Activated T-cell treated with anti-CD3 and anti-CD28 coated beads for 1 hour (primary cell): ENCODE results near the gene TLX2.
"Not testable (repeated sequence)": the region's sequence is repeated elsewhere in the genome, so short reads cannot be mapped to it uniquely, and the experiment has no call there.

Source experiments
- DNase-seq: peaks from one replicate; pipeline ENCODE4 v3.0.0-alpha.2; 2020; ENCODE audit warnings: low read depth

The TLX2 gene

DNA sequence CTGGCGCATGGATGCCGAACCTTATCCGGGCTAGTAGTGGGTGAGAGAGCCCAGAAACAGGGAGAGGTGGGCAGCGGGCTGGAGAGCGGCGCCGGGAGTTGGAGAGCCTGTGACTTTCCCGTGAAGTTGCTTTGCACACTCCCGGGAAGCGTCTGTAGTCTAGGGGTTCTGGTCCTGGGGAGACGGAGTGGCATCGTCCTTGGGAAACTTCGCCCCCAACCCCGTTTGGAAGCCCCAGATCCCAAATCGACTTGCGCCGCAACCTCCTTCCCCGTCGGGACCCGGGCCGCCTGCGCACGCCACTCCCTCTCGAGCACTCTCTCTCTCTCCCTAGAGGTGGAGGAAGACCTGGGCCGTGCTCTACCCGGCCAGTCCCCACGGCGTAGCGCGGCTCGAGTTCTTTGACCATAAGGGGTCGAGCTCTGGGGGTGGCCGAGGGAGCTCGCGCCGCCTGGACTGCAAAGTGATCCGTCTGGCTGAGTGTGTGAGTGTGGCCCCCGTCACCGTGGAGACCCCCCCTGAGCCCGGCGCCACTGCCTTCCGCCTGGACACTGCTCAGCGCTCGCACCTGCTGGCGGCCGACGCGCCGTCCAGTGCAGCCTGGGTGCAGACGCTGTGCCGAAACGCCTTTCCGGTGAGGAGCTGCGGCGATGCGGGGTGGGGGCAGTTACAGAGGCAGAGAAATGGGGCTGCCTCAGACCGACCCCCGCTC is 40.7 kb downstream of the TLX2 start:
- peak; percentile 28 for DNase-seq

- DNase-seq = no peak
Observed at GRCh38 chr2:74555610-74556103, 41.4 kb downstream of the TLX2 start.

DNA sequence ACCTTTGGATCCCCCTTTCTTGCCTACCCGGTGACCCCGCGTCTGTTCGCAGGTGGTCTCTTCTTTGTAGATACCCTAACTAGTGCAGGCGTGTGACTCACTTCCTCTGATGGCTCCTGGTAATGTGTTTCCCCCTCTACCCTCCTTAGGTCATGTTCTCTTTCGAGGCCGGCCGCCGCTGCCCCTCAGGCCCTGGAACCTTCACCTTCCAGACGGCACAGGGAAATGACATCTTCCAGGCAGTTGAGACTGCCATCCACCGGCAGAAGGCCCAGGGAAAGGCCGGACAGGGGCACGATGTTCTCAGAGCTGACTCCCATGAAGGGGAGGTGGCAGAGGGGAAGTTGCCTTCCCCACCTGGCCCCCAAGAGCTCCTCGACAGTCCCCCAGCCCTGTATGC is 41.9 kb downstream of the TLX2 start:
- DNase-seq = no peak

DNA sequence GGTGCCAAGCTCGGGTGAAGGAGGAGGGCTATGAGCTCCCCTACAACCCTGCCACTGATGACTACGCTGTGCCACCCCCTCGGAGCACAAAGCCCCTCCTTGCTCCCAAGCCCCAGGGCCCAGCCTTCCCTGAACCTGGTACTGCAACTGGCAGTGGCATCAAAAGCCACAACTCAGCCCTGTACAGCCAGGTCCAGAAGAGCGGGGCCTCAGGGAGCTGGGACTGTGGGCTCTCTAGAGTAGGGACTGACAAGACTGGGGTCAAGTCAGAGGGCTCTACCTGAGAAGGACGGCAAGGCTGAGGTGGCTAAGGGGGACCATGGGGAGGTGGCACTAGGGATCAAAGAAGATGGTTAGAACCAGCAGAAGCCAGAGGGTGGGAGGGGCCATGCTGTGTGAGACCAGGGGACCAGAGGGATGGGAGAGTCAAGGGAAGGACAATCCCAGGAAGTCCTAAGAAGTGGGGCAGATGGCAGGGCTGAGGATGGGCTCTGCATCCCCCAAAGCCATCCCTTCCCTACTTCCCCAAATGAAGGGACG is 42.7 kb downstream of the TLX2 start:
- no peak for DNase-seq

GRCh38 chr2:74558284-74559230 is 44.3 kb downstream of the TLX2 start:
- no peak for DNase-seq

DNA sequence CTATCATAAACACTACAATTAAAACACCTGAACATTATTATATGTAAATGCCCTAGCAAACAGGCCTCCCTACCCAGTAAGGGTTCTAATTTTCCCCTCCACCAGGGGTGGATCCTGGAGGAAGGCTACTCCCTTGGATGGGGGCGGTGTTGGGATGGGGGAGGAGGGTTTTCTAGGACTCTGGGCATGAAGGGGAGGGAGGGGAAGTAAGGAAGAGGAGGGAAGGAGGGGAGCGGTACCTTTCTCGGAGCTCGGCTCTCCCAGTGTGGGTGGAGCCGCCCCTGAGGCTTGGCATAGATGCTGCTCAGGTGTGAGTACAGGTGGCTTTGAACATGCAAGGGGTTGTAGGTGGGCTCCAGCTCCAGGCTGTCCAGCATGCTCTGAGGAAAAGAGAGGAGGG is 45.7 kb downstream of the TLX2 start:
- no peak for DNase-seq

DNA sequence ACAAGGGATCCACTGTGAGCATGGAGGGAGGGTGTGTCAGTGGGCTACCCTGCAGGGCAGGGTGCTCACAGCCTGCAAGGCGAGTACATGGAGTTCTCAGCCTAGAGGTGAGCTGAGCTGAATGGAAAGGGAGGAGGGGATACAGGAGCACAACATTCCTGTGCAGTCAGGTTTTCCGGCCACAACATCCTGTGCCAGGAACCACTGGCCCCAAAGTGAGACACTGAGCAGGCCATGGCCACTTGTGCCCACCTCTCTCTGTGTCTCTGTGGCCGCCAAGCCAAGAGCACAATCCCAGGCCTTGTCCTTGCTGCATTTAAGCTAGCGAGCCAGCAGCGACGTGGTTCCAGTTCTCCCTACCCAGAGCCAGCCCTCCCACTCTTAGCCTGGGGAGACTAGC is 46.3 kb downstream of the TLX2 start:
- no peak for DNase-seq

DNA sequence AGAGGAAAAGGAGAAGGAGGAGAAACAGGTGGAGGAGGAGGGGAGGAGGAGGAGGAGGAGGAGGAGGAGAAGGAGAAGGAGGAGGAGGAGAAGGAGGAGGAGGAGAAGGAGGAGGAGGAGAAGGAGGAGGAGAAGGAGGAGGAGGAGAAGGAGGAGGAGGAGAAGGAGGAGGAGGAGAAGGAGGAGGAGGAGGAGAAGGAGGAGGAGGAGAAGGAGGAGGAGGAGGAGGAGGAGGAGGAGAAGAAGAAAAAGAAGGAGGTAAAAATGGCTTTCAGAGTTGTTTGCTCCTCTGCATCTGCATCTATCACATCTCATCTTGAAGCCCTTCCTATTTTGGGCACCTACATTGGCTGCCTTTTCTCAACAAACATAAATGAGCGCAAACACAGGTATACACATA is 46.8 kb downstream of the TLX2 start:
- not testable (repeated sequence) for DNase-seq

- no peak for DNase-seq
Observed at GRCh38 chr2:74562126-74562775, 48.0 kb downstream of the TLX2 start.

- no peak for DNase-seq
Observed at GRCh38 chr2:74564222-74564621, 50.0 kb downstream of the TLX2 start.

GRCh38 chr2:74566076-74566753 is 52.0 kb downstream of the TLX2 start:
- DNase-seq = no peak

GRCh38 chr2:74566754-74567085 is 52.5 kb downstream of the TLX2 start:
- DNase-seq = no peak
